Naive thymus-derived CD4-positive, alpha-beta T cell (primary cell): Measurements from ENCODE around the gene ELOB. TPM values are rescaled to one million over a fixed set of nuclear protein-coding genes. Genes with fewer than 3 reads are reported as not detected.

Experiments used
- ATAC-seq: fragments of 150-1000 bp; cut with Tn5 transposase; 2 replicates; pipeline ENCODE4 v1.10.0; 2021; ENCODE audit warnings: mild to moderate bottlenecking, moderate library complexity
- CTCF ChIA-PET: fragments of 350-600 bp; sonication (Branson Sonifier 250); formaldehyde crosslinking; loops from one replicate; lab custom pipeline; 2021; ENCODE audit warnings: antibody characterized with exemption; lab: Charles Lee
- POLR2A ChIA-PET: fragments of 350-600 bp; sonication (Branson Sonifier 250); formaldehyde crosslinking; loops from one replicate; lab custom pipeline; 2021; ENCODE audit warnings: antibody characterized with exemption, inconsistent platforms; lab: Charles Lee
- DNase-seq, 9 donors: peaks; one replicate each; pipeline versions ENCODE4 v3.0.0 to v3.0.0-alpha.2; 2020 to 2022; ENCODE audit warnings: mixed read lengths in 1 of 9
- H3K27ac ChIP-seq: one replicate; pipeline ENCODE4 v1.7.0; 2013; ENCODE audit warnings: mild to moderate bottlenecking, low read depth, low read length, moderate library complexity
- H3K27me3 ChIP-seq, 2 donors: one replicate each; pipeline ENCODE4 v1.7.0; 2013; ENCODE audit warnings: low read length in 2 of 2, mild to moderate bottlenecking in 2 of 2, moderate library complexity in 2 of 2; ENCODE audit not compliant: control insufficient read depth in 2 of 2, insufficient read depth in 2 of 2
- H3K36me3 ChIP-seq, 3 experiments: 1 replicate in 2 of 3; 2 replicates in 1 of 3; pipeline ENCODE4 v1.7.0; 2013; ENCODE audit warnings: low read length in 3 of 3, mild to moderate bottlenecking in 3 of 3, moderate library complexity in 1 of 3; ENCODE audit not compliant: insufficient read depth in 3 of 3, control insufficient read depth in 2 of 3
- H3K4me1 ChIP-seq, 2 donors: one replicate each; pipeline ENCODE4 v1.7.0; 2013; ENCODE audit warnings: low read length in 2 of 2, mild to moderate bottlenecking in 2 of 2, moderate library complexity in 1 of 2; ENCODE audit not compliant: control insufficient read depth in 2 of 2, insufficient read depth in 2 of 2
- H3K4me3 ChIP-seq: 2 replicates; pipeline ENCODE4 v1.7.0; 2013; ENCODE audit warnings: mild to moderate bottlenecking, low read length
- H3K9me3 ChIP-seq, 3 experiments: 1 replicate in 2 of 3; 2 replicates in 1 of 3; pipeline ENCODE4 v1.7.0; 2013; ENCODE audit warnings: low read length in 3 of 3; ENCODE audit not compliant: control insufficient read depth in 2 of 3
- H3K27ac Mint-ChIP-seq, 9 donors: one replicate each; pipeline ENCODE4 v1.8.0; 2020 to 2022; ENCODE audit warnings: mixed read lengths in 9 of 9, mild to moderate bottlenecking in 8 of 9, moderate library complexity in 5 of 9, inconsistent platforms in 2 of 9
- H3K27me3 Mint-ChIP-seq, 5 donors: one replicate each; pipeline ENCODE4 v1.8.0; 2021 to 2022; ENCODE audit warnings: mixed read lengths in 5 of 5, mild to moderate bottlenecking in 1 of 5
- H3K36me3 Mint-ChIP-seq, 5 donors: one replicate each; pipeline ENCODE4 v1.8.0; 2020 to 2022; ENCODE audit warnings: mixed read lengths in 5 of 5, mild to moderate bottlenecking in 3 of 5, inconsistent platforms in 1 of 5
- H3K4me1 Mint-ChIP-seq, 7 donors: one replicate each; pipeline ENCODE4 v1.8.0; 2020 to 2022; ENCODE audit warnings: mixed read lengths in 7 of 7, mild to moderate bottlenecking in 3 of 7, inconsistent platforms in 1 of 7
- H3K4me3 Mint-ChIP-seq, 10 donors: one replicate each; pipeline ENCODE4 v1.8.0; 2020 to 2022; ENCODE audit warnings: mild to moderate bottlenecking in 10 of 10, mixed read lengths in 10 of 10, moderate library complexity in 6 of 10, inconsistent platforms in 2 of 10
- H3K9me3 Mint-ChIP-seq, 11 donors: one replicate each; pipeline ENCODE4 v1.8.0; 2020 to 2022; ENCODE audit warnings: mixed read lengths in 11 of 11, mild to moderate bottlenecking in 4 of 11, inconsistent platforms in 1 of 11, moderate library complexity in 1 of 11
- intact Hi-C, 2 donors: fragments of 100-400 bp; cut with micrococcal nuclease; formaldehyde crosslinking; loops; one replicate each; pipeline ENCODE4 v1.15.1; 2023
- polyA plus RNA-seq, 2 donors: library from polyadenylated mRNA; unstranded; fragments of 300-500 nt; fragmentation: Illumina TruSeq; gene quantifications; one replicate each; pipeline ENCODE4 v1.2.3, GENCODE V29; 2021
- total RNA-seq, 6 experiments: library from RNA in 5 of 6; stranded (reverse) in 5 of 6; gene quantifications; 1 replicate in 5 of 6; 2 replicates in 1 of 6; pipeline ENCODE4 v1.2.3 and lab custom pipeline; 2021 to 2026

ELOB gene
- total and polyA plus RNA-seq, 7 experiments from 2014 or later, result 65.3 to 252 (median 127) TPM

DNA sequence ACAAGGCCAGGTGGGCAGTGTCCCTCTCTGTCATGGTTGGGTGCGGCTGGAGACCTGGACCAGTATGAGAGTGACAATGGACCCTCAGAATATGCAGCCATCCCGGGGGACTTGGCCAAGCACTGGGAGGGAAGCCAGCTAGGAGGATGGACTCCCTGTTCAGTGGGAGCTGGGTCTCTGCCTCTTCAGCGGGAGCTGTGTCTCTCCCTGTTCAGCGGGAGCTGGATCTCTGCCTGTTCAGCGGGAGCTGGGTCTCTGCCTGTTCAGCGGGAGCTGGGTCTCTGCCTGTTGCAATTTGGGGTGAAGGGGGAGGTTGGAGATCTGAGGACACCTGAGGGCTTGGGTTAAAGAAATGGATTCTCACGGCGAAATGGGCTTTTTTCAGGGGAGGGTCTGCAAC, 14.1 kb upstream of the ELOB start:
- intact Hi-C loops, result no loop called here
- Histone ChIP-seq H3K4me1 (peaks cover 0 to under 1% of the 10 kb centered on the region in 2 donors), H3K9me3 (no peaks in the 10 kb centered on the region), H3K27me3 (no peaks in the 10 kb centered on the region), H3K4me3 (no peak overlapping the region), H3K36me3 (no peaks in the 10 kb centered on the region), H3K27ac (no peak overlapping the region)
- Mint-ChIP-seq H3K4me1 (peaks cover 0 to 7% (median under 1%) of the 10 kb centered on the region in 7 donors), H3K27ac (no peak overlapping the region), H3K36me3 (no peaks in the 10 kb centered on the region), H3K27me3 (peaks cover 5 to 40% (median 28%) of the 10 kb centered on the region in 5 donors), H3K9me3 (no peaks in the 10 kb centered on the region), H3K4me3 (no peak overlapping the region)
- POLR2A ChIA-PET, result interaction anchor here (0.6 to 3.1 kb wide), 2 partner anchors 13 to 186 kb away, joined by 5 to 10 read pairs; partner anchors contain the start of gene ELOB
- CTCF ChIA-PET, result interaction anchor here (0.7 kb wide), 1 partner anchor 242 kb away, joined by 3 read pairs; no protein-coding TSS in a partner anchor
- DNase-seq (peak in 1 of 9 donors; percentile 1), ATAC-seq (no peak)

DNA sequence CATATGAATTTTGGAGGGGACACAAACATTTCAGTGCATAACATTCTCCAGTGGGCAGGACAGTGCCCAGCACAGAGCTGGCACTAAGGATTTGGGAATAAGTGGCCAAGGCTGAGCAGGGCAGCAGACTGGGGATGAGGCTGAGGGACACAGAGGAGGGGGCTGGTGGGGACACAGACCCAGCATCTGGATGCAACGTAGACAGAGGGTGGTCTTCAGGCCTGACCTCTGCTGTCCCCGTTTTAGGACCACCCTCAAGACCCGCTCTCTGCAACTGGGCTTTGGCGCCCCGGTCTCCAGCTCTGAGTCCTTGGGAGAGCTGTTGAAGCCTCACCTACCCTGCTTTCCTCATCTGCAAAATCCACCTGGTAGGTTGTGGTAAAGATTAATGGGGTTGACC, 13.6 kb upstream of the ELOB start:
- H3K4me3 ChIP-seq, result no peak overlapping the region
- no peak overlapping the region for H3K27ac ChIP-seq
- no peaks in the 10 kb centered on the region for H3K9me3 ChIP-seq
- ATAC-seq, result no peak
- peak in 1 of 9 donors; percentile 7 for DNase-seq
- no peaks in the 10 kb centered on the region for H3K36me3 ChIP-seq
- H3K27me3 ChIP-seq, result no peaks in the 10 kb centered on the region
- H3K4me1 ChIP-seq, result peaks cover 2 to 6% of the 10 kb centered on the region in 2 donors
- no peaks in the 10 kb centered on the region for H3K9me3 Mint-ChIP-seq
- no peaks in the 10 kb centered on the region for H3K36me3 Mint-ChIP-seq
- H3K27me3 Mint-ChIP-seq, result peaks cover 5 to 40% (median 28%) of the 10 kb centered on the region in 5 donors
- peaks cover 0 to 11% (median 2%) of the 10 kb centered on the region in 7 donors for H3K4me1 Mint-ChIP-seq
- H3K27ac Mint-ChIP-seq, result no peak overlapping the region
- POLR2A ChIA-PET, result interaction anchor here (0.7 to 3.1 kb wide), 2 partner anchors 13 to 875 kb away, joined by 3 to 10 read pairs; partner anchors contain the start of gene ELOB
- intact Hi-C loops, result no loop called here
- H3K4me3 Mint-ChIP-seq, result no peak overlapping the region
- CTCF ChIA-PET, result no interaction called here

GRCh38 chr16:2787961-2788360, 10.9 kb upstream of the ELOB start:
- intact Hi-C loops, result no loop called here
- Histone ChIP-seq H3K9me3 (no peaks in the 10 kb centered on the region), H3K4me3 (no peak overlapping the region), H3K27me3 (no peaks in the 10 kb centered on the region), H3K4me1 (peaks cover 2 to 8% of the 10 kb centered on the region in 2 donors), H3K27ac (no peak overlapping the region), H3K36me3 (no peaks in the 10 kb centered on the region)
- CTCF ChIA-PET, result interaction anchor here (0.9 kb wide), 1 partner anchor 82 kb away, joined by 3 read pairs; no protein-coding TSS in a partner anchor
- peak in 1 of 9 donors; percentile 6 for DNase-seq
- Mint-ChIP-seq H3K4me1 (peaks cover 0 to 12% (median 5%) of the 10 kb centered on the region in 7 donors), H3K27me3 (peaks cover 5 to 34% (median 13%) of the 10 kb centered on the region in 5 donors), H3K36me3 (no peaks in the 10 kb centered on the region), H3K4me3 (peak overlapping the region in 1 of 10 donors; percentile 66), H3K9me3 (no peaks in the 10 kb centered on the region), H3K27ac (no peak overlapping the region)
- ATAC-seq, result no peak
- POLR2A ChIA-PET, result interaction anchor here (1.0 kb wide), 1 partner anchor 10 kb away, joined by 4 read pairs; no protein-coding TSS in a partner anchor

GRCh38 chr16:2787406-2787805, 10.3 kb upstream of the ELOB start, which contains the start of gene PRSS33:
PRSS33 (minus strand) TSS chr16:2787560; CDS start chr16:2786547, 1,013 bp downstream.
- ChIA-PET POLR2A (interaction anchor here (1.0 kb wide), 1 partner anchor 9 kb away, joined by 4 read pairs; no protein-coding TSS in a partner anchor), CTCF (interaction anchor here (0.9 kb wide), 1 partner anchor 83 kb away, joined by 3 read pairs; no protein-coding TSS in a partner anchor)
- DNase-seq (peak in 1 of 9 donors; percentile 5), ATAC-seq (no peak)
- Mint-ChIP-seq H3K9me3 (no peaks in the 10 kb centered on the region), H3K27me3 (peaks cover 5 to 32% (median 12%) of the 10 kb centered on the region in 5 donors), H3K36me3 (no peaks in the 10 kb centered on the region), H3K4me1 (peaks cover 0 to 12% (median 5%) of the 10 kb centered on the region in 7 donors), H3K4me3 (peak within 1 kb of the TSS in 5 of 10 donors; percentile 12 to 81 (median 59)), H3K27ac (peak within 1 kb of the TSS in 1 of 9 donors; percentile 28)
- no peaks in the 10 kb centered on the region for H3K27me3 ChIP-seq
- H3K9me3 ChIP-seq, result no peaks in the 10 kb centered on the region
- no peak within 1 kb of the TSS for H3K27ac ChIP-seq
- H3K4me3 ChIP-seq, result no peak within 1 kb of the TSS
- peaks cover 2 to 8% of the 10 kb centered on the region in 2 donors for H3K4me1 ChIP-seq
- intact Hi-C loops, result no loop called here
- no peaks in the 10 kb centered on the region for H3K36me3 ChIP-seq

DNA sequence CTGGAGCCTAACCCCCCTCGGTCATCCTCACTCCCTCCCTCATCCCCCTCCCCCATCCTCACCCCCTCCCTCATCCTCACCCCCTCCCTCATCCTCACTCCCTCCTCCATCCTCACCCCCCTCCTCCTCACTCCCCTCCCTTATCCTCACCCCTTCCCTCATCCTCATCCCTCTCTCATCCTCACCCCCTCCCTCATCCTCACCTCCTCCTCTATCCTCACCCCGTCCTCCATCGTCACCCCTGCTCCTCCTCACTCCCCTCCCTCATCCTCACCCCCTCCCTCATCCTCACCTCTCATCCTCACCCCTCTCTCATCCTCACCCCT, 9.7 kb upstream of the ELOB start:
- Histone ChIP-seq H3K27me3 (no peaks in the 10 kb centered on the region), H3K4me1 (peaks cover 2 to 8% of the 10 kb centered on the region in 2 donors), H3K4me3 (no peak overlapping the region), H3K27ac (no peak overlapping the region), H3K9me3 (no peaks in the 10 kb centered on the region), H3K36me3 (no peaks in the 10 kb centered on the region)
- Mint-ChIP-seq H3K4me1 (peaks cover 0 to 12% (median 5%) of the 10 kb centered on the region in 7 donors), H3K9me3 (no peaks in the 10 kb centered on the region), H3K36me3 (no peaks in the 10 kb centered on the region), H3K4me3 (peak overlapping the region in 1 of 10 donors; percentile 81), H3K27me3 (peaks cover 0 to 32% (median 7%) of the 10 kb centered on the region in 5 donors), H3K27ac (no peak overlapping the region)
- ATAC-seq (no peak), DNase-seq (no peak)
- POLR2A ChIA-PET, result no interaction called here
- intact Hi-C loops, result no loop called here
- CTCF ChIA-PET, result no interaction called here

DNA sequence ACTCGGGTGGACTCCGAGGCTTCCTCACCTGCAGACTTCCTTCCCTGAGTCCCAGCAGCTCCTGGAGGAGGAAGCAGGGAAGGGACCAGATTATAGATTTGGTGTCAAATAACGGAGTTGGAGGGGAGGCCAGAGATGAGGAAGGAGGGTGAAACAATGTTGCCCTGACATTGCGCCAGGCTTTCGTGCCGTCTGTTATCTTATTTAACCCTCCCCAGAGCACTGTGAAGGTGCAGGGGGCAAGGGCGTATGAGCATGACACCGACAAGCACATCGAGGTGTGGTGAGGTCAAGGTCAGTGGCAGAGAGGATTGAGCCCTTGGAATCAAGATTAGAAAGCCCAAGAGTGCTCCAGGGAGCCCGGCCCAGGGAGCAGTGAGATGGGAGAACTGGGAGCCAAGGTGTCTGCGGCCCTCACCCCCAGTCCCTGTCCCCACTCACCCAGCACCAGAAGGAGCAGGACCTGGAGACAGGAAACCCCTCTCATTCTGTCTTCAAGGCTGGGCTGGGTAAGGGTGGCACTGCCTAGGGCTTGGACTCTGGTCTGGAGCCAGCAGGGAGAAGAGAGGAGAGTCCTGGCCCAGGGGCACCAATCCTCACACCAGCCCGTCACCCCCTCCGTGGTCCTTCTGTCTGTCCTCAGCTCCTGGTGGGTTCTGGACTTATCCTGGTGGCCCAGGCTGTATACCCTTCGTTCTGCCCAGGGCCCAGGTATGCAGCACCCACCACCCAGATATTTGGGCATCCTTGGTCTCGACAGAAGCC, 9.2 kb upstream of the ELOB start:
- ChIA-PET CTCF (interaction anchor here (0.6 kb wide), 1 partner anchor 1081 kb away, joined by 3 read pairs; no protein-coding TSS in a partner anchor), POLR2A (no interaction called here)
- H3K27ac Mint-ChIP-seq, result peak overlapping the region in 3 of 9 donors; percentile 28 to 62 (median 28)
- H3K27me3 Mint-ChIP-seq, result peaks cover 0 to 29% (median 2%) of the 10 kb centered on the region in 5 donors
- H3K9me3 Mint-ChIP-seq, result no peaks in the 10 kb centered on the region
- Histone ChIP-seq H3K9me3 (no peaks in the 10 kb centered on the region), H3K4me1 (peaks cover 2 to 8% of the 10 kb centered on the region in 2 donors), H3K4me3 (no peak overlapping the region), H3K27ac (no peak overlapping the region), H3K27me3 (no peaks in the 10 kb centered on the region), H3K36me3 (no peaks in the 10 kb centered on the region)
- ATAC-seq (no peak), DNase-seq (peak in 1 of 9 donors; percentile 3)
- peaks cover 0 to 12% (median 5%) of the 10 kb centered on the region in 7 donors for H3K4me1 Mint-ChIP-seq
- H3K4me3 Mint-ChIP-seq, result peak overlapping the region in 8 of 10 donors; percentile 38 to 81 (median 57)
- intact Hi-C loops, result no loop called here
- no peaks in the 10 kb centered on the region for H3K36me3 Mint-ChIP-seq
